ENCODE measurements around the gene DKC1.

GRCh38 chrX:154729439-154729838, 33.2 kb upstream of the DKC1 start:
- TF ChIP-seq, protein P1, sequence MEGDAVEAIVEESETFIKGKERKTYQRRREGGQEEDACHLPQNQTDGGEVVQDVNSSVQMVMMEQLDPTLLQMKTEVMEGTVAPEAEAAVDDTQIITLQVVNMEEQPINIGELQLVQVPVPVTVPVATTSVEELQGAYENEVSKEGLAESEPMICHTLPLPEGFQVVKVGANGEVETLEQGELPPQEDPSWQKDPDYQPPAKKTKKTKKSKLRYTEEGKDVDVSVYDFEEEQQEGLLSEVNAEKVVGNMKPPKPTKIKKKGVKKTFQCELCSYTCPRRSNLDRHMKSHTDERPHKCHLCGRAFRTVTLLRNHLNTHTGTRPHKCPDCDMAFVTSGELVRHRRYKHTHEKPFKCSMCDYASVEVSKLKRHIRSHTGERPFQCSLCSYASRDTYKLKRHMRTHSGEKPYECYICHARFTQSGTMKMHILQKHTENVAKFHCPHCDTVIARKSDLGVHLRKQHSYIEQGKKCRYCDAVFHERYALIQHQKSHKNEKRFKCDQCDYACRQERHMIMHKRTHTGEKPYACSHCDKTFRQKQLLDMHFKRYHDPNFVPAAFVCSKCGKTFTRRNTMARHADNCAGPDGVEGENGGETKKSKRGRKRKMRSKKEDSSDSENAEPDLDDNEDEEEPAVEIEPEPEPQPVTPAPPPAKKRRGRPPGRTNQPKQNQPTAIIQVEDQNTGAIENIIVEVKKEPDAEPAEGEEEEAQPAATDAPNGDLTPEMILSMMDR (IDR thresholded peaks at IDR 0.05) = no peak
- TF ChIP-seq POLR2A (IDR thresholded peaks at IDR 0.05) = no peak
